Neural progenitor cell (in vitro differentiated cells): ENCODE data around the gene TNIK. TPM values are rescaled to one million over a fixed set of nuclear protein-coding genes. Genes with fewer than 3 reads are reported as not detected.

ENCODE experiments used
- DNase-seq: peaks from one replicate; pipeline ENCODE4 v3.0.0-alpha.2; 2016; ENCODE audit warnings: low spot score
- H2AFZ ChIP-seq: fragments of 200-600 bp; sonication (generic); replicated peaks from 2 replicates; pipeline ENCODE4 v1.6.1; 2016; ENCODE audit warnings: antibody characterized with exemption
- H3F3A ChIP-seq: fragments of 200-600 bp; sonication (generic); 2 replicates; pipeline ENCODE4 v1.6.1; 2016; ENCODE audit warnings: antibody characterized with exemption, low read depth
- H3K27ac ChIP-seq: fragments of 200-600 bp; sonication (generic); 2 replicates; pipeline ENCODE4 v1.5.1; 2016; ENCODE audit warnings: mild to moderate bottlenecking
- H3K27me3 ChIP-seq: fragments of 200-600 bp; sonication (generic); 2 replicates; pipeline ENCODE4 v1.6.1; 2016; ENCODE audit warnings: mild to moderate bottlenecking, moderate library complexity
- H3K36me3 ChIP-seq: fragments of 200-600 bp; sonication (generic); 2 replicates; pipeline ENCODE4 v1.5.1; 2016
- H3K4me1 ChIP-seq: fragments of 200-600 bp; sonication (generic); 2 replicates; pipeline ENCODE4 v1.6.1; 2016; ENCODE audit warnings: mixed run types
- H3K4me2 ChIP-seq: fragments of 200-600 bp; sonication (generic); 2 replicates; pipeline ENCODE4 v1.6.1; 2016
- H3K4me3 ChIP-seq: fragments of 200-600 bp; sonication (generic); 2 replicates; pipeline ENCODE4 v1.5.1; 2016
- H3K79me2 ChIP-seq: fragments of 200-600 bp; sonication (generic); 2 replicates; pipeline ENCODE4 v1.6.1; 2016; ENCODE audit warnings: low read depth
- H3K9ac ChIP-seq: fragments of 200-600 bp; sonication (generic); 2 replicates; pipeline ENCODE4 v1.6.1; 2016
- H3K9me3 ChIP-seq: fragments of 200-600 bp; sonication (generic); 2 replicates; pipeline ENCODE4 v1.5.1; 2016; ENCODE audit warnings: low read depth
- H4K20me1 ChIP-seq: fragments of 200-600 bp; sonication (generic); 2 replicates; pipeline ENCODE4 v1.6.1; 2016; ENCODE audit warnings: low read depth
- H3K27ac Mint-ChIP-seq: 3 replicates; pipeline ENCODE4 v1.8.0; 2021; ENCODE audit warnings: mixed read lengths
- H3K27me3 Mint-ChIP-seq: 2 replicates; pipeline ENCODE4 v1.8.0; 2022; ENCODE audit warnings: low read depth, mild to moderate bottlenecking, inconsistent platforms, moderate library complexity, mixed read lengths; ENCODE audit not compliant: insufficient read depth
- H3K36me3 Mint-ChIP-seq: 3 replicates; pipeline ENCODE4 v1.8.0; 2021; ENCODE audit warnings: mixed read lengths
- H3K4me1 Mint-ChIP-seq: 3 replicates; pipeline ENCODE4 v1.8.0; 2021; ENCODE audit warnings: mixed read lengths
- H3K4me3 Mint-ChIP-seq: 3 replicates; pipeline ENCODE4 v1.8.0; 2021; ENCODE audit warnings: mild to moderate bottlenecking, moderate library complexity, mixed read lengths
- H3K9me3 Mint-ChIP-seq: 3 replicates; pipeline ENCODE4 v1.8.0; 2020; ENCODE audit warnings: mixed read lengths
- EZH2 ChIP-seq: fragments of 200-600 bp; sonication (generic); IDR thresholded peaks from 2 replicates; pipeline ENCODE4 v1.6.1; 2017; ENCODE audit warnings: antibody characterized with exemption, mild to moderate bottlenecking, moderate library complexity
- EZH2phosphoT487 ChIP-seq: fragments of 200-600 bp; sonication (generic); IDR thresholded peaks from 2 replicates; pipeline ENCODE4 v1.6.1; 2017; ENCODE audit warnings: antibody characterized with exemption
- total RNA-seq: library from RNA; depleted of rRNA; stranded (reverse); fragments of >200 nt; gene quantifications from 2 replicates; pipeline ENCODE4 v1.2.3, GENCODE V29; 2015; ENCODE audit warnings: low replicate concordance
- TF ChIP-seq, protein P1 (sequence below): fragments of 200-600 bp; sonication (generic); IDR thresholded peaks from 2 replicates; pipeline ENCODE4 v1.5.1; 2017; ENCODE audit warnings: antibody characterized with exemption, mild to moderate bottlenecking

TNIK gene
- total RNA-seq, 1 donor from 2014 or later = 3.0 TPM

- H3K4me1 ChIP-seq = peaks cover 25% of the 10 kb centered on the region
- no peak overlapping the region for H3K9ac ChIP-seq
- no peaks in the 10 kb centered on the region for H3K9me3 ChIP-seq
- Mint-ChIP-seq H3K27ac (no peak overlapping the region), H3K27me3 (peaks cover 3% of the 10 kb centered on the region), H3K9me3 (peaks cover 9% of the 10 kb centered on the region), H3K36me3 (peaks cover 12% of the 10 kb centered on the region), H3K4me3 (no peak overlapping the region), H3K4me1 (peaks cover 26% of the 10 kb centered on the region)
- no peaks in the 10 kb centered on the region for H4K20me1 ChIP-seq
- peaks cover 8% of the 10 kb centered on the region for H3F3A ChIP-seq
- no peak overlapping the region for H3K27ac ChIP-seq
- no peak overlapping the region for H3K4me3 ChIP-seq
- H3K79me2 ChIP-seq = no peaks in the 10 kb centered on the region
- H3K4me2 ChIP-seq = no peak overlapping the region
- H3K36me3 ChIP-seq = no peaks in the 10 kb centered on the region
- no peaks in the 10 kb centered on the region for H3K27me3 ChIP-seq
- TF ChIP-seq, protein P1, sequence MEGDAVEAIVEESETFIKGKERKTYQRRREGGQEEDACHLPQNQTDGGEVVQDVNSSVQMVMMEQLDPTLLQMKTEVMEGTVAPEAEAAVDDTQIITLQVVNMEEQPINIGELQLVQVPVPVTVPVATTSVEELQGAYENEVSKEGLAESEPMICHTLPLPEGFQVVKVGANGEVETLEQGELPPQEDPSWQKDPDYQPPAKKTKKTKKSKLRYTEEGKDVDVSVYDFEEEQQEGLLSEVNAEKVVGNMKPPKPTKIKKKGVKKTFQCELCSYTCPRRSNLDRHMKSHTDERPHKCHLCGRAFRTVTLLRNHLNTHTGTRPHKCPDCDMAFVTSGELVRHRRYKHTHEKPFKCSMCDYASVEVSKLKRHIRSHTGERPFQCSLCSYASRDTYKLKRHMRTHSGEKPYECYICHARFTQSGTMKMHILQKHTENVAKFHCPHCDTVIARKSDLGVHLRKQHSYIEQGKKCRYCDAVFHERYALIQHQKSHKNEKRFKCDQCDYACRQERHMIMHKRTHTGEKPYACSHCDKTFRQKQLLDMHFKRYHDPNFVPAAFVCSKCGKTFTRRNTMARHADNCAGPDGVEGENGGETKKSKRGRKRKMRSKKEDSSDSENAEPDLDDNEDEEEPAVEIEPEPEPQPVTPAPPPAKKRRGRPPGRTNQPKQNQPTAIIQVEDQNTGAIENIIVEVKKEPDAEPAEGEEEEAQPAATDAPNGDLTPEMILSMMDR = no peak
- TF ChIP-seq EZH2phosphoT487 (no peak), EZH2 (no peak)
- no peak overlapping the region for H2AFZ ChIP-seq
- no peak for DNase-seq
Measured at GRCh38 chr3:171345107-171345843, 114.9 kb downstream of the TNIK start.

DNA sequence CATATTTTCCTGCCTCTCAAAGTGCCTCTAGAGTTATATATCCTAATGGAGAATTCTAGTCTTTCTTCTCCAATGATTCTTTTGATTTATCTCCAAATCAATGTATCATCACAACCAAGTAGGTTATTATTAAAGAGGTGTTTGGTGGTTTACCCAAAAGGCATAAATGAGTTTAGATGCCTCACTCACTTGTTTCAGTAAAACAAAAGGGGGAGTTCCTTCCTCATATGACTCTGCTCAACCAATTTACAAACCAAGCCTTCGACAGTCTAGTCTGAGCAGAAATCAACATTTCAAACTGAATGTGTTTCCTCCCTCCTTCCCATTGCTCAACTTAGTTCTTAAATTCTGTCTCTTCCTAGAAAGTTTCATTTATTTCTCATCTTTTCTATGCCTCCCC is 116.5 kb downstream of the TNIK start:
- H3F3A ChIP-seq = peaks cover 8% of the 10 kb centered on the region
- H3K79me2 ChIP-seq = no peaks in the 10 kb centered on the region
- H3K4me3 ChIP-seq = no peak overlapping the region
- H3K9ac ChIP-seq = no peak overlapping the region
- Mint-ChIP-seq H3K9me3 (peaks cover 9% of the 10 kb centered on the region), H3K27ac (no peak overlapping the region), H3K4me3 (no peak overlapping the region), H3K36me3 (peaks cover 18% of the 10 kb centered on the region), H3K27me3 (peaks cover 5% of the 10 kb centered on the region), H3K4me1 (peaks cover 18% of the 10 kb centered on the region)
- H3K9me3 ChIP-seq = no peaks in the 10 kb centered on the region
- H3K36me3 ChIP-seq = no peaks in the 10 kb centered on the region
- no peaks in the 10 kb centered on the region for H3K27me3 ChIP-seq
- H3K4me2 ChIP-seq = no peak overlapping the region
- no peak for TF ChIP-seq EZH2phosphoT487
- no peak overlapping the region for H2AFZ ChIP-seq
- no peaks in the 10 kb centered on the region for H4K20me1 ChIP-seq
- no peak for DNase-seq
- H3K27ac ChIP-seq = no peak overlapping the region
- peaks cover 20% of the 10 kb centered on the region for H3K4me1 ChIP-seq

DNA sequence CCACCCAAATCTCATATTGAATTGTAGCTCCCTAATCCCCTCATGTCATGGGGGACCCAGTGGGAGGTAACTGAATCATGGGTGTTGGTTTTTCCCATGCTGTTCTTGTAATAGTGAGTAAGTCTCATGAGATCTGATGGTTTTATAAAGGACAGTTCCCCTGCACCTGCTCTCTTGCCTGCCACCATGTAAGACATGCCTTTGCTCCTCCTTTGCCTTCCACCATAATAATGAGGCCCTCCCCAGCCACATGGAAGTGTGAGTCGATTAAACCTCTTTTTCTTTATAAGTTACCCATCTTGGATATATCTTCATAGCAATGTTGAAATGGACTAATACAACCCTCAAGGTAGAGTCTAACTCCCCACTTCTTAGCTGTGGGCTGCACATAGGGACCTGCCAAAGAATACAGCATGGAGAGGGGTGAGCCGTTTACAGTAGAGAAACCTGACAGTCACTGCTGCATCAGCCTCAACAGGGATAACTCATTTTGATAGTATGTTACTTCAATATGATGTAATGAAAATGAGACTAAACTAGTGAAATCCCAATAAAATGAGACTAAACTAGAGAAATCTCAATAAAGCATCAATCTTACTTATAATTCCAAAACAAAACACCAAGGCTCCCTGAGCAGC is 117.3 kb downstream of the TNIK start:
- Mint-ChIP-seq H3K27me3 (peaks cover 5% of the 10 kb centered on the region), H3K36me3 (peaks cover 20% of the 10 kb centered on the region), H3K4me3 (no peak overlapping the region), H3K27ac (no peak overlapping the region), H3K4me1 (peaks cover 13% of the 10 kb centered on the region), H3K9me3 (peaks cover 9% of the 10 kb centered on the region)
- H2AFZ ChIP-seq = no peak overlapping the region
- TF ChIP-seq, protein P1 = no peak
- TF ChIP-seq EZH2phosphoT487 (no peak), EZH2 (no peak)
- H3K9ac ChIP-seq = no peak overlapping the region
- no peaks in the 10 kb centered on the region for H3K79me2 ChIP-seq
- no peaks in the 10 kb centered on the region for H3K36me3 ChIP-seq
- no peaks in the 10 kb centered on the region for H3K27me3 ChIP-seq
- no peak for DNase-seq
- H3K9me3 ChIP-seq = no peaks in the 10 kb centered on the region
- H3F3A ChIP-seq = peaks cover 5% of the 10 kb centered on the region
- H4K20me1 ChIP-seq = no peaks in the 10 kb centered on the region
- peaks cover 13% of the 10 kb centered on the region for H3K4me1 ChIP-seq
- H3K4me2 ChIP-seq = no peak overlapping the region
- no peak overlapping the region for H3K27ac ChIP-seq
- H3K4me3 ChIP-seq = no peak overlapping the region

GRCh38 chr3:171342200-171342599 is 118.0 kb downstream of the TNIK start:
- Histone ChIP-seq H3K4me3 (no peak overlapping the region), H3K9me3 (no peaks in the 10 kb centered on the region), H3F3A (no peaks in the 10 kb centered on the region), H3K4me2 (no peak overlapping the region), H3K4me1 (peaks cover 6% of the 10 kb centered on the region), H3K9ac (no peak overlapping the region), H3K36me3 (no peaks in the 10 kb centered on the region), H3K79me2 (no peaks in the 10 kb centered on the region), H2AFZ (no peak overlapping the region), H3K27ac (no peak overlapping the region), H4K20me1 (no peaks in the 10 kb centered on the region), H3K27me3 (no peaks in the 10 kb centered on the region)
- Mint-ChIP-seq H3K27ac (no peak overlapping the region), H3K27me3 (peaks cover 5% of the 10 kb centered on the region), H3K4me3 (no peak overlapping the region), H3K36me3 (peaks cover 20% of the 10 kb centered on the region), H3K4me1 (peaks cover 6% of the 10 kb centered on the region), H3K9me3 (peaks cover 9% of the 10 kb centered on the region)
- TF ChIP-seq, protein P1 = no peak
- no peak for TF ChIP-seq EZH2
- TF ChIP-seq EZH2phosphoT487 = no peak
- DNase-seq = no peak
